GM20000 (cell line): Measurements from ENCODE around the gene SPOCK1.

Source experiments
- DNase-seq: peaks from one replicate; pipeline ENCODE4 v3.0.0; 2012; ENCODE audit warnings: low spot score
- CTCF ChIP-seq: IDR thresholded peaks from 2 replicates; pipeline ENCODE4 v1.5.1; 2012; ENCODE audit warnings: mild to moderate bottlenecking, control low read depth; ENCODE audit errors: extremely low read depth, missing control alignments

Gene SPOCK1

GRCh38 chr5:137491121-137491520 lies 8.0 kb downstream of the SPOCK1 start:
- TF ChIP-seq CTCF = no peak

GRCh38 chr5:137490591-137490990 lies 8.5 kb downstream of the SPOCK1 start:
- DNase-seq = no peak
- no peak for TF ChIP-seq CTCF

More at GRCh38 chr5:137491121-137491520, 8.0 kb downstream of the SPOCK1 start:
- no peak for DNase-seq

- DNase-seq = no peak
- TF ChIP-seq CTCF = no peak
These were observed 10.2 kb downstream of the SPOCK1 start for GRCh38 chr5:137488974-137489373.

- DNase-seq = no peak
- no peak for TF ChIP-seq CTCF
These were observed 10.6 kb downstream of the SPOCK1 start for GRCh38 chr5:137488516-137488915.

- TF ChIP-seq CTCF = no peak
- DNase-seq = no peak
These were observed 11.5 kb downstream of the SPOCK1 start for GRCh38 chr5:137487600-137487999.

GRCh38 chr5:137486707-137487106 lies 12.4 kb downstream of the SPOCK1 start:
- no peak for DNase-seq
- no peak for TF ChIP-seq CTCF

- no peak for DNase-seq
- TF ChIP-seq CTCF = no peak
These were observed 17.5 kb downstream of the SPOCK1 start for GRCh38 chr5:137481596-137481995.
